GM12801 (cell line): ENCODE results near the gene MARCHF3.

ENCODE experiments used
- CTCF ChIP-seq: IDR thresholded peaks from one replicate; pipeline ENCODE4 v1.5.1; 2011; ENCODE audit warnings: control low read depth; ENCODE audit not compliant: insufficient read length; ENCODE audit errors: extremely low read depth

MARCHF3 gene

DNA sequence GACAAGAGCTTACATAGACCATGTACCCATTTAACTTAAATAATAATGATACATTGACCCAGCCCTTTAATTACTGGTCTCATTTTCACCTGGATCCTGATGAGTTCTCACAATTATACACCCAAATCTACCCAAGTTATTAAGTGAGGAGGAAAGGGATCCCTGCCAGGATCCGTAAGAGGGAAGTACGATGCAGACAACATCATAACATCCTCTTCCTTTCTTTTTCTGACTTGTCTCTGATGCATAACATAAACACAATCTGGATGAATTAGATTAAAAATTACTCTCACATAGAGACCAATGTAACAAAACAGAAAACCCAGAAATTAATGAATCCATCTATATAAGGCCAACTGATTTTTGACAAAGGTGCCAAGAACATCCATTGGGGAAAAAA, 17.0 kb downstream of the MARCHF3 start:
- no peak for TF ChIP-seq CTCF

GRCh38 chr5:127012916-127013315, 17.4 kb downstream of the MARCHF3 start:
- TF ChIP-seq CTCF = no peak

- TF ChIP-seq CTCF = no peak
Observed at GRCh38 chr5:127011961-127012644, 18.3 kb downstream of the MARCHF3 start.

DNA sequence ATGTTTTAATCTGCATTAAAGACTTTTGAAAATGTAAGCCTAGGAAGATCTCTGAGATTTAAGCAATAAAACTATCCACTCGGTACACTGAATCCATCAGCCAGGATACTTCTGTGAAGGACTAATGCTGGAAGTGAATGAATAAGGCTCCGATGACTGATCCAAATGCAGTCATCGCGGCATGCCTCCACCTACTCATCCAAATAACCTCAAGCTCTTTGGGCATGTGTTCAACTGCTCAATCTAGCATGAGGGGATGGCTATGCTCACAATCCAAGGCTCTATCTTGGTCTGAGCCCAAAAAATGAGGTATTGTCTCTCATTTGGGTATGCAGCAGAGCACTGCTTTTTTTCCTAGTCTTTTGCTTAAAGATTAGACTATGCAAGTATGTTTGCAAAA, 19.2 kb downstream of the MARCHF3 start:
- TF ChIP-seq CTCF = no peak

DNA sequence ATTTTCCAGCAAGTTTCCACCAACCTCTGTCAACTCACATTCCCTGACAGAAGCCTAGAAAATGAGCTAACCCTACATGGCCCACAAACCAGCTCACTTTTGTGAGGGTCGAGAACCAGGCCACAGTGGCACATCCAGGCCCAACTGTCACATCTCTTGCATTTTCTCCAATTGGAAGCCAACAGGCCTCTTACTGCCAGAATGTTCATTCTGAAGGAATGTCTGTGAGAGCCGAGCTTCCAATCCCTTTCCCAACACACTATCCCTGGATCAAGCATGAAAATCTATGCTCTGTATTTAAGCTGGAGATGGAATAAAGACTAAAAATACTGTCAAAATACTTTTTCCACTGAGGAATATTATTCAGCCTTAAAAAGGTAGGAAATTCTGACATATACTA, 20.0 kb downstream of the MARCHF3 start:
- TF ChIP-seq CTCF = no peak

GRCh38 chr5:127009784-127010183, 20.6 kb downstream of the MARCHF3 start:
- TF ChIP-seq CTCF = no peak

DNA sequence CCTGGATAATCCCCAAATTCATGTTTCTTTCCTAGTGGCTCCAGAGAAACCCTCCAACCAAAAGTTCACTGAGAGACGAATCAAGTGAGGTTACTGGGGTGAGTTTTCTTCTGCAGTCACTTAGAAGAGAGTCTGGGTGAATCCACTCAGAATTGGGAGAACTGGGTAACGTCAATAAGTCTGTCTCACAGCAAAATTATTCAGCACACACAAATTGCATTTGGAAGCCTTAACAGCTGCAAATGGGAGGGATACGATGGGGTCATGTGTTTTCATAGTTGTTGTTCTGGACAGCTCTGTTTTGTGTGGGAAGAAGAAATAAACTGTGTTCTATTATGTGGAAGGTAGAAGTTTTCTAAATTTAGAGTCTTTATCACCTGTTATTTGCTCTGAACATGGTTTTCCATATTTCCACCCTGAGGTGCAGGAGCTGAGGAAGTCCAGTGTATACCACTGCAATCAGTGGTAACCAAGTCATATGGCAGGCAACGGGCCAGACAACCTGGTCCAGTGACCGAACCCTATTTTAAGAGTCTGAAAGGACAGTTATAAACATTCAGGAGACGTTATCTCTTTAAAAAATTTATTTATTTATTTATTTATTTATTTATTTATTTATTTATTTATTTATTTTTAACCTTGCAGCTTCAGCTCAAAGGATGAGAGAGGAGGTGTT, 21.9 kb downstream of the MARCHF3 start:
- no peak for TF ChIP-seq CTCF
